HepG2 (cell line): ENCODE measurements around the gene PCBP1. TPM values are rescaled to one million over a fixed set of nuclear protein-coding genes. Genes with fewer than 3 reads are reported as not detected.

Source experiments
- ATAC-seq: fragments of 200-7000 bp; cut with Tn5 transposase; 3 replicates; pipeline ENCODE4 v1.9.1; 2020; ENCODE audit warnings: mild to moderate bottlenecking, moderate library complexity
- BruUV-seq: library from RNA; stranded (reverse); fragments of 400-500 nt; replicated peaks from 2 replicates; lab custom pipeline; 2021; lab: Mats Ljungman, UMichigan
- CTCF ChIA-PET: fragments of 300-600 bp; formaldehyde crosslinking; extraction: SDS; loops from one replicate; lab custom pipeline; 2021; ENCODE audit warnings: low total read pairs, inconsistent platforms, low intra/inter-chr PET ratio; lab: Yijun Ruan, JAX
- POLR2A ChIA-PET: fragments of 350-600 bp; sonication (Branson Sonifier 250); formaldehyde crosslinking; loops from one replicate; lab custom pipeline; 2020; ENCODE audit warnings: antibody characterized with exemption, inconsistent platforms; lab: Yijun Ruan, JAX
- DNase-seq: peaks from one replicate; pipeline ENCODE4 v3.0.0-alpha.2; 2015; ENCODE audit warnings: low spot score
- FAIRE-seq: peaks from 3 replicates; lab custom pipeline; 2011; peaks lifted over from hg19 to GRCh38; lab: Jason Lieb, UNC
- H2AFZ ChIP-seq: one replicate; pipeline ENCODE4 v1.6.1; 2011; ENCODE audit warnings: low read length, inconsistent platforms
- H3K27ac ChIP-seq: fragments of 300-600 bp; 3 replicates; pipeline ENCODE4 v1.8.0; 2011; ENCODE audit warnings: mixed run types, mild to moderate bottlenecking, mixed read lengths, low read length, inconsistent platforms; ENCODE audit not compliant: insufficient read depth; ENCODE audit errors: extremely low read length
- H3K27me3 ChIP-seq, 2 experiments: fragments of 200-600 bp in 1 of 2; 2 replicates in 1 of 2; 3 replicates in 1 of 2; pipeline versions ENCODE4 v1.6.0 to v1.8.0; 2011; ENCODE audit warnings: low read length in 2 of 2, mild to moderate bottlenecking in 2 of 2, moderate library complexity in 2 of 2, inconsistent platforms in 1 of 2; ENCODE audit not compliant: insufficient read depth in 2 of 2, control insufficient read depth in 1 of 2
- H3K36me3 ChIP-seq, 2 experiments: fragments of 200-600 bp in 1 of 2; replicated peaks in 1 of 2; 2 replicates in 1 of 2; 3 replicates in 1 of 2; pipeline versions ENCODE4 v1.5.1 to v1.8.0; 2011; ENCODE audit warnings: low read length in 2 of 2, inconsistent platforms in 1 of 2; ENCODE audit not compliant: insufficient read depth in 2 of 2, control insufficient read depth in 1 of 2
- H3K4me1 ChIP-seq: 2 replicates; pipeline ENCODE4 v1.5.1; 2012; ENCODE audit warnings: low read length, inconsistent platforms; ENCODE audit not compliant: insufficient read depth
- H3K4me2 ChIP-seq: 2 replicates; pipeline ENCODE4 v1.6.0; 2011; ENCODE audit warnings: low read depth, low read length, inconsistent platforms
- H3K4me3 ChIP-seq, 3 experiments: fragments of 200-600 bp in 1 of 3; sonication (generic), shearing (Covaris generic) in 1 of 3; replicated peaks in 1 of 3; 2 replicates each; pipeline ENCODE4 v1.5.1; 2011 to 2016; ENCODE audit warnings: low read length in 3 of 3, inconsistent platforms in 2 of 3, low read depth in 2 of 3, mild to moderate bottlenecking in 2 of 3, control low read depth in 1 of 3, mixed read lengths in 1 of 3; ENCODE audit not compliant: insufficient read depth in 1 of 3
- H3K79me2 ChIP-seq: one replicate; pipeline ENCODE4 v1.6.1; 2011; ENCODE audit warnings: low read length, inconsistent platforms; ENCODE audit not compliant: insufficient read depth
- H3K9ac ChIP-seq: 2 replicates; pipeline ENCODE4 v1.6.0; 2011; ENCODE audit warnings: mild to moderate bottlenecking, low read depth, low read length, inconsistent platforms; ENCODE audit not compliant: insufficient read depth
- H3K9me3 ChIP-seq: 2 replicates; pipeline ENCODE4 v1.5.1; 2012; ENCODE audit warnings: mild to moderate bottlenecking, low read length
- H4K20me1 ChIP-seq: 2 replicates; pipeline ENCODE4 v1.6.0; 2011; ENCODE audit warnings: inconsistent platforms, mild to moderate bottlenecking, low read length, moderate library complexity; ENCODE audit not compliant: insufficient read depth
- CHD4 ChIP-seq: fragments of 200-600 bp; sonication (generic); IDR thresholded peaks from 2 replicates; pipeline ENCODE4 v1.7.0; 2017; ENCODE audit warnings: mild to moderate bottlenecking, low read length, borderline replicate concordance
- ISX ChIP-seq: sonication (generic); formaldehyde crosslinking; conservative IDR thresholded peaks from 2 replicates; pipeline ENCODE4 v1.5.0; 2020; ENCODE audit warnings: missing genetic modification reagents
- MYNN ChIP-seq: sonication (generic); formaldehyde crosslinking; IDR thresholded peaks from 2 replicates; pipeline ENCODE4 v1.4.0; 2020; ENCODE audit warnings: mild to moderate bottlenecking, low read depth, missing genetic modification reagents
- SMAD1 ChIP-seq: sonication (generic); formaldehyde crosslinking; IDR thresholded peaks from 2 replicates; pipeline ENCODE4 v1.4.0; 2020; ENCODE audit warnings: missing genetic modification reagents, low read depth, mild to moderate bottlenecking, borderline replicate concordance
- SNAI1 ChIP-seq: sonication (generic); formaldehyde crosslinking; IDR thresholded peaks from 2 replicates; pipeline ENCODE4 v1.5.0; 2020; ENCODE audit warnings: mild to moderate bottlenecking, missing genetic modification reagents, borderline replicate concordance
- ZEB1 ChIP-seq: IDR thresholded peaks from 2 replicates; pipeline ENCODE4 v1.6.1; 2012; ENCODE audit warnings: mild to moderate bottlenecking, low read depth, inconsistent platforms; ENCODE audit not compliant: insufficient replicate concordance
- ZNF205 ChIP-seq: IDR thresholded peaks from 2 replicates; pipeline ENCODE4 v1.6.1; 2018; ENCODE audit warnings: missing biosample characterization, missing genetic modification reagents
- ZNF709 ChIP-seq: sonication (generic); formaldehyde crosslinking; IDR thresholded peaks from 2 replicates; pipeline ENCODE4 v1.5.0; 2020; ENCODE audit warnings: mild to moderate bottlenecking, missing genetic modification reagents
- ZNF788 ChIP-seq: sonication (generic); formaldehyde crosslinking; IDR thresholded peaks from 2 replicates; pipeline ENCODE4 v1.5.0; 2020; ENCODE audit warnings: mild to moderate bottlenecking, missing genetic modification reagents, borderline replicate concordance
- WGBS: methylation state at CpG from one replicate; pipeline ENCODE4 v1.1.6; 2017; ENCODE audit warnings: low lambda C conversion rate; 5-methylcytosine and 5-hydroxymethylcytosine counted together
- in situ Hi-C: cut with HindIII; loops from 2 replicates; pipeline ENCODE4 v1.10.0; 2017; ENCODE audit warnings: low pct_unique_long_range_greater_than_20kb; ENCODE audit not compliant: extremely low pct_ligation_motif_present
- intact Hi-C: fragments of 100-400 bp; cut with micrococcal nuclease; formaldehyde crosslinking; loops from one replicate; pipeline ENCODE4 v1.10.0; 2022; ENCODE audit not compliant: unreplicated experiment
- polyA plus RNA-seq, 8 experiments: library from polyadenylated mRNA; depleted of rRNA in 3 of 8; stranded (reverse) in 7 of 8; unstranded in 1 of 8; fragments of >200 nt; fragmentation: Illumina TruSeq in 4 of 8; extraction: Trizol in 4 of 8; gene quantifications; 2 replicates each; pipeline versions ENCODE4 v1.2.1 to v1.2.3, GENCODE V29; 2011 to 2016; ENCODE audit warnings: low read depth in 4 of 8, missing spikeins in 1 of 8, mixed read lengths in 1 of 8; ENCODE audit not compliant: insufficient read depth in 1 of 8
- total RNA-seq, 5 experiments: library from RNA; depleted of rRNA; stranded (reverse); fragments of >200 nt; fragmentation: Illumina TruSeq; extraction: Trizol; gene quantifications; 2 replicates each; pipeline ENCODE4 v1.2.3, GENCODE V29; 2016; ENCODE audit warnings: low read depth in 1 of 5
- TF ChIP-seq, protein P1 (sequence below), 2 experiments: IDR thresholded peaks; 2 replicates each; pipeline ENCODE4 v1.6.1; 2011 to 2012; ENCODE audit warnings: low read length in 2 of 2, borderline replicate concordance in 1 of 2, low read depth in 1 of 2, mild to moderate bottlenecking in 1 of 2, moderate library complexity in 1 of 2
- TF ChIP-seq, protein P2 (sequence below): sonication (generic); formaldehyde crosslinking; IDR thresholded peaks from 2 replicates; pipeline ENCODE4 v1.4.0; 2020; ENCODE audit warnings: missing genetic modification reagents
- TF ChIP-seq, protein P3 (sequence below): sonication (generic); formaldehyde crosslinking; conservative IDR thresholded peaks from 2 replicates; pipeline ENCODE4 v1.4.0; 2020; ENCODE audit warnings: missing genetic modification reagents

The PCBP1 gene
- total and polyA plus RNA-seq, 2 of the 13 experiments (the other 11 are each of a cell fraction or from before 2014, with no cell fraction given) = 32.0 to 137 TPM

DNA sequence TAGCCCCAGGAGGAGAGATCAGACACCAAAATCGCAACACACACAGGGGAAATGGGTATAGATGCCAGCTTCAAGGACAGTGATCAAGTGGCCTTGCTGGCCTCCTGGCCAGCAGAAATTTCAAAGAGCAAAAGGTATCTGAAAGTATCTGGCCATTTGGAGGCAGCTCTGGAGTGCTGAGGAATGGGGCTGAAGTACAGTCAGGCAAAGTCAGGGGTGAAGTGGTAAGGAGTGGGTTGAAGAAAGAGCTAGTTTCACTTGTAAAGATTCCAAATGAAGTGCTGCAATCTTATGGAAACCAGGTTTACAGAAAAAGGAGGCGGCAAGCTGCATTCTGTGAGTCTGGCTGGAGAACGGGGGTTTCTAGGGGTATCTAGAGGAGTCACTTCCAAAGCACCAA lies 19.2 kb upstream of the PCBP1 start (continued):
- TF ChIP-seq MYNN = no peak
- TF ChIP-seq, all 625 proteins: peak for 0

DNA sequence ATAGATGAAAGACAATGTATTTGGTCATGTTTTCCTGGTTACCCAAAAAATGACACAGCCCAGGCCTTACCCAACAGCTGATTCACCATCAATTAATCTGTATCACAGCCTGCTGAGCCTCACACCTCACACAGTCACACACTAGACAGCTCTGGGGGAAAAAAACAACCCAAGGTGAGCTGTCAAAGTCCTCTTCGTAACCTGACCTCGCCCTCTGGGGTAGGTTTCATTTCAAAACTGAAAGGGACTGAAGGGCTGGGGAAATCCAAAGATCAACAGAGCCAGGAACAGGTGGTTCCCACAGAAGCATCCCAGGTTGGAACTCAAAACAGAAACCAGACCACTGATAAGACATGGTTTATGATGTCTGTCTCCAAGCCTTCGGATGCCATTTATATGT lies 18.2 kb upstream of the PCBP1 start:
- FAIRE-seq (peak; percentile 93), DNase-seq (peak; percentile 88), ATAC-seq (peak; percentile 90)
- Histone ChIP-seq H3K27ac (peak overlapping the region; percentile 40), H3K4me3 (no peak overlapping the region; a peak in 1 of 6 replicates), H3K4me2 (peak overlapping the region; percentile 59), H2AFZ (no peak overlapping the region), H3K27me3 (no peaks in the 10 kb centered on the region), H3K9me3 (no peaks in the 10 kb centered on the region), H3K36me3 (peaks cover 16 to 51% of the 10 kb centered on the region in 2 experiments), H4K20me1 (no peaks in the 10 kb centered on the region), H3K9ac (0 out of 2 replicates have a peak overlapping the region, but pooled peaks have one; percentile 21), H3K79me2 (peaks cover 11% of the 10 kb centered on the region), H3K4me1 (peaks cover 36% of the 10 kb centered on the region)
- POLR2A ChIA-PET = interaction anchor here (0.7 to 24.7 kb wide), 10 partner anchors 9 to 155 kb away, joined by 3 to 282 read pairs (median 5); partner anchors contain the start of genes C2orf42 and MXD1
- BruUV-seq = no TSS peak
- in situ Hi-C loops (loop anchor here (5.0 kb wide), 1 partner anchor 152 kb away; the partner anchor contains the start of gene MXD1), intact Hi-C loops (loop anchor here (1.0 to 5.0 kb wide), 2 partner anchors 73 to 155 kb away; no protein-coding TSS in a partner anchor)
- WGBS = 32% methylated on average over 3 of the region's 3 CpGs
- CTCF ChIA-PET = interaction anchor here (0.9 to 3.3 kb wide), 2 partner anchors 73 to 157 kb away, joined by 3 to 22 read pairs; no protein-coding TSS in a partner anchor
- TF ChIP-seq SMAD1 (CRISPR knock-in tag) (no peak), SNAI1 (CRISPR knock-in tag) (no peak), ZNF709 (CRISPR knock-in tag) (no peak), ZNF205 (CRISPR knock-in tag) (no peak), CHD4 (no peak), ZNF788 (CRISPR knock-in tag) (no peak; the same call in 1 of the 2 replicates), ISX (CRISPR knock-in tag) (no peak), ZEB1 (peak; percentile 79)
- TF ChIP-seq, protein P1, sequence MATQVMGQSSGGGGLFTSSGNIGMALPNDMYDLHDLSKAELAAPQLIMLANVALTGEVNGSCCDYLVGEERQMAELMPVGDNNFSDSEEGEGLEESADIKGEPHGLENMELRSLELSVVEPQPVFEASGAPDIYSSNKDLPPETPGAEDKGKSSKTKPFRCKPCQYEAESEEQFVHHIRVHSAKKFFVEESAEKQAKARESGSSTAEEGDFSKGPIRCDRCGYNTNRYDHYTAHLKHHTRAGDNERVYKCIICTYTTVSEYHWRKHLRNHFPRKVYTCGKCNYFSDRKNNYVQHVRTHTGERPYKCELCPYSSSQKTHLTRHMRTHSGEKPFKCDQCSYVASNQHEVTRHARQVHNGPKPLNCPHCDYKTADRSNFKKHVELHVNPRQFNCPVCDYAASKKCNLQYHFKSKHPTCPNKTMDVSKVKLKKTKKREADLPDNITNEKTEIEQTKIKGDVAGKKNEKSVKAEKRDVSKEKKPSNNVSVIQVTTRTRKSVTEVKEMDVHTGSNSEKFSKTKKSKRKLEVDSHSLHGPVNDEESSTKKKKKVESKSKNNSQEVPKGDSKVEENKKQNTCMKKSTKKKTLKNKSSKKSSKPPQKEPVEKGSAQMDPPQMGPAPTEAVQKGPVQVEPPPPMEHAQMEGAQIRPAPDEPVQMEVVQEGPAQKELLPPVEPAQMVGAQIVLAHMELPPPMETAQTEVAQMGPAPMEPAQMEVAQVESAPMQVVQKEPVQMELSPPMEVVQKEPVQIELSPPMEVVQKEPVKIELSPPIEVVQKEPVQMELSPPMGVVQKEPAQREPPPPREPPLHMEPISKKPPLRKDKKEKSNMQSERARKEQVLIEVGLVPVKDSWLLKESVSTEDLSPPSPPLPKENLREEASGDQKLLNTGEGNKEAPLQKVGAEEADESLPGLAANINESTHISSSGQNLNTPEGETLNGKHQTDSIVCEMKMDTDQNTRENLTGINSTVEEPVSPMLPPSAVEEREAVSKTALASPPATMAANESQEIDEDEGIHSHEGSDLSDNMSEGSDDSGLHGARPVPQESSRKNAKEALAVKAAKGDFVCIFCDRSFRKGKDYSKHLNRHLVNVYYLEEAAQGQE (IDR thresholded peaks at IDR 0.05; ENCODE audit: borderline replicate concordance in 1 of 2, low read depth in 1 of 2, low read length in 2 of 2) = no peak
- TF ChIP-seq, protein P2, sequence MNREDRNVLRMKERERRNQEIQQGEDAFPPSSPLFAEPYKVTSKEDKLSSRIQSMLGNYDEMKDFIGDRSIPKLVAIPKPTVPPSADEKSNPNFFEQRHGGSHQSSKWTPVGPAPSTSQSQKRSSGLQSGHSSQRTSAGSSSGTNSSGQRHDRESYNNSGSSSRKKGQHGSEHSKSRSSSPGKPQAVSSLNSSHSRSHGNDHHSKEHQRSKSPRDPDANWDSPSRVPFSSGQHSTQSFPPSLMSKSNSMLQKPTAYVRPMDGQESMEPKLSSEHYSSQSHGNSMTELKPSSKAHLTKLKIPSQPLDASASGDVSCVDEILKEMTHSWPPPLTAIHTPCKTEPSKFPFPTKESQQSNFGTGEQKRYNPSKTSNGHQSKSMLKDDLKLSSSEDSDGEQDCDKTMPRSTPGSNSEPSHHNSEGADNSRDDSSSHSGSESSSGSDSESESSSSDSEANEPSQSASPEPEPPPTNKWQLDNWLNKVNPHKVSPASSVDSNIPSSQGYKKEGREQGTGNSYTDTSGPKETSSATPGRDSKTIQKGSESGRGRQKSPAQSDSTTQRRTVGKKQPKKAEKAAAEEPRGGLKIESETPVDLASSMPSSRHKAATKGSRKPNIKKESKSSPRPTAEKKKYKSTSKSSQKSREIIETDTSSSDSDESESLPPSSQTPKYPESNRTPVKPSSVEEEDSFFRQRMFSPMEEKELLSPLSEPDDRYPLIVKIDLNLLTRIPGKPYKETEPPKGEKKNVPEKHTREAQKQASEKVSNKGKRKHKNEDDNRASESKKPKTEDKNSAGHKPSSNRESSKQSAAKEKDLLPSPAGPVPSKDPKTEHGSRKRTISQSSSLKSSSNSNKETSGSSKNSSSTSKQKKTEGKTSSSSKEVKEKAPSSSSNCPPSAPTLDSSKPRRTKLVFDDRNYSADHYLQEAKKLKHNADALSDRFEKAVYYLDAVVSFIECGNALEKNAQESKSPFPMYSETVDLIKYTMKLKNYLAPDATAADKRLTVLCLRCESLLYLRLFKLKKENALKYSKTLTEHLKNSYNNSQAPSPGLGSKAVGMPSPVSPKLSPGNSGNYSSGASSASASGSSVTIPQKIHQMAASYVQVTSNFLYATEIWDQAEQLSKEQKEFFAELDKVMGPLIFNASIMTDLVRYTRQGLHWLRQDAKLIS = no peak
- TF ChIP-seq, protein P3, sequence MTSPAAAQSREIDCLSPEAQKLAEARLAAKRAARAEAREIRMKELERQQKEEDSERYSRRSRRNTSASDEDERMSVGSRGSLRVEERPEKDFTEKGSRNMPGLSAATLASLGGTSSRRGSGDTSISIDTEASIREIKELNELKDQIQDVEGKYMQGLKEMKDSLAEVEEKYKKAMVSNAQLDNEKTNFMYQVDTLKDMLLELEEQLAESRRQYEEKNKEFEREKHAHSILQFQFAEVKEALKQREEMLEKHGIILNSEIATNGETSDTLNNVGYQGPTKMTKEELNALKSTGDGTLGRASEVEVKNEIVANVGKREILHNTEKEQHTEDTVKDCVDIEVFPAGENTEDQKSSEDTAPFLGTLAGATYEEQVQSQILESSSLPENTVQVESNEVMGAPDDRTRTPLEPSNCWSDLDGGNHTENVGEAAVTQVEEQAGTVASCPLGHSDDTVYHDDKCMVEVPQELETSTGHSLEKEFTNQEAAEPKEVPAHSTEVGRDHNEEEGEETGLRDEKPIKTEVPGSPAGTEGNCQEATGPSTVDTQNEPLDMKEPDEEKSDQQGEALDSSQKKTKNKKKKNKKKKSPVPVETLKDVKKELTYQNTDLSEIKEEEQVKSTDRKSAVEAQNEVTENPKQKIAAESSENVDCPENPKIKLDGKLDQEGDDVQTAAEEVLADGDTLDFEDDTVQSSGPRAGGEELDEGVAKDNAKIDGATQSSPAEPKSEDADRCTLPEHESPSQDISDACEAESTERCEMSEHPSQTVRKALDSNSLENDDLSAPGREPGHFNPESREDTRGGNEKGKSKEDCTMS = no peak
